NCI-H2196 treated with DMSO at 0.1 percent for 48 hours (cell line): ENCODE measurements around the gene ZFYVE26.
A peak's percentile ranks its signal among the peaks of the same experiment; 100 is the strongest.
"Not testable (repeated sequence)": the region's sequence is repeated elsewhere in the genome, so short reads cannot be mapped to it uniquely, and the experiment has no call there.

Experiments used
- DNase-seq: peaks from one replicate; lab custom pipeline; 2025; ENCODE audit not compliant: unreplicated experiment; lab: John Stamatoyannopoulos, UW

ZFYVE26 gene

DNA sequence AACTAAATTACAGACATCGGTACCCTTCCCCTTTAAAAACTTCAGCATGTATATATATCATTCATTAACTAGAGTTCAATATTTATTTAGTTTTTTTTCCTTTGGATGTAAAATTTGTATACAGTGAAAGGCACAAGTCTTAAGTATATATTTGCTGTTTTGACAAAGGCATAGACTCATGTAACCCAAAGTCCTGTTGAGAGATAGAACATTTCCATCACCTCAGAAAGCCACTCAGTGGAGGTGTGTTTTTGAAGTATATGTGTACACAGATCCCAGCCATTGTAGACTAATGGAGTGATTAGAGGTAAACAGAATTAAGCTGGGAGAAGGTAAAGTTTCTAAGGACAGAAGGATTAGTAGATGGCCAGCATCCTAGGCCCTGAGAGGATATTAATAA, 99.3 kb downstream of the ZFYVE26 start:
- DNase-seq: no peak

DNA sequence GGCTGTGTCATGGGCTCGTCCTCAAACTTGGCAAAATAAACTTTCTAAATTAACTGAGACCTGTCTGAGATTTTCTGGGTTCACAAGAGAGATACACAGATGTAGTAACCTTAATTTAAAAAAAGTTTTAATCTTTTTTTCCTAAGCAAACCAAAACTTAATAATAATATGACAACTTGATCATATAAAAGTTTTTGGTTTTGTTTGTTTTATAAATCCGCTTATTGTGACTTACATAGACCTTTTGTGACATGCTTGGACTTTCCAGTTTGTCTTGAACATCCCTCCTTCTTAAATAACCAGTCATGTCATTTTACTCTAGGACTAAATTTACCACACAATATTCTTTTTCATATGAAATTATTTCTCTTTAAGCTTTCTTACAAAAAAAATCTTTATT, 106.2 kb downstream of the ZFYVE26 start:
- DNase-seq: no peak

DNA sequence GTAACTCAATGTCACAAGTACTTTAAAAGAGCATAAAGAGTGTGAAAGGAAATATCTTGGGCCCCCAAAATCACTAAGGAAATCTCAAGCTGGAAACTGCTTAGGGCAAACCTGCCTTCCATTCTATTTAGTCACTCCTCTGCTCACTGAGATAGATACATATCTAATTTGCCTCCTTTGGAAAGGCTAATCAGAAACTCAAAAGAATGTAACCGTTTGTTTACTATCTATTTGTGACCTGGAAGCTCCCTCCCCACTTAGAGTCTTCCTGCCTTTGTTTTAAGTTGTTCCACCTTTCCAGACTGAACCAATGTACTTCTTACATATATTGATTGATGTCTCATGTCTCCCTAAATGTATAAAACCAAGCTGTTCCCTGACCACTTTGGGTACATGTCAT, 106.6 kb downstream of the ZFYVE26 start:
- not testable (repeated sequence) for DNase-seq

DNA sequence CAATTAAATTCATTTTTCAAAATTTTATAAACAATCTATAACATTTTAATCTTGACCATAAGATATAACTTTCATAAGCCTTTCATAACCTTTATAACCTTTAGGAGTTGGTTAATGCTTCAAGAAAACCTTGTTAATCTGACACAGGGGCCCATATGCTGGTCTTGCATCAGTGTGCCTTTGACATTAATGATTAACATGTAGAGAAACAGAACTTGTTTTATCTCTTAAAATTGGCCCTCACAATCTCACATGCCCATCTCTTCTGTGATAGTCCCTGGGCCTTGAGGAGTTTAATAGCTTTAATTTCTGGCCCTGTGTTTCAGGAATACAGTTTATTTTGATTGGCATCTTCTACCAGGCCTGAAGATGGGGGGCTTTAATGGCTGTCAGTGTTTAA, 107.0 kb downstream of the ZFYVE26 start:
- not testable (repeated sequence) for DNase-seq

DNA sequence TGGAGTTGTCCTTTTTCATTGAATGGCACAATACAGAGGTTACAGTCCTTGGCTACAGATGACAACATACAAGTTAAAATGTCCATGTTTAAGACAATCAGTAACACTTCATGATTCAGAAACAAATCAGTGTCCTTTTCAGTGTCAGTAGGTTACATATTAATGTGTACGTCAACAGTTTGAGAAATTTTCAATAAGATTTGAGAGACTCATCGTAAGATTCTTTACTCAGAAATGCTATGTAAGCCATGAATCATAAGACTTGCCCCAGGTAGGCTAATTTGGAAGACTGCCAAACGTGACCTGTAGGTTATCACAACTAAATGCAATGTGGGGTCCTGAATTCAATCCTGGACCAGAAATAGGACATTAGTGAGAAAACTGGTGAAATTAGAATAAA, 111.2 kb downstream of the ZFYVE26 start:
- DNase-seq: no peak

DNA sequence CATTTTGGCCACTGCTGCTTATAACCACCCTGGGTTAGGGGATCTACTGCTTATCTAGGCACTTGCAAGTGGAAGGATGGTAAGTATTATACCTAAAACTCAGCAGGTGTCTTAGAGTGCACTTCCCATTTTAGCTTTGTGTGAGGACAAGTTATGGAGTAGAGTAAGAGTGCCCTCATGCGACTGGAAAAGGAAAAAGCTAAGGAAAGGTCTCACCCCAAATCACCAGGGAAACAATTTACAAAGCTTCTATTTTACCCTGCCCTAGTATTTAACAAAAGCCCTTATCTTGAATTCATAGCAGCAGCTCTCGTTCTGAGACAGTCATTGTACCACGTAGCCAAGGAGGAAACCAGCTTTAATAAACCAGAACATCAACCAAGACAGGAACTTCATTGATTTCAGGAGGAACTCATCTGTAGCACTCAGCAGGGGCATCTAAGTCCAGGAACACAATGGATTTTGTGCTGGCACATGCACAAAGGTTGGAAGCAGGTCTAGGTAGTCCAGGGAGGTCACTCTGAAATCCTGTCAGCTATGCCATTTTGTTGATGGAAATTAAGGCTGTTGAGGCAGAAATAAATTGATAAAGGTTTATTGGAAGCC, 111.8 kb downstream of the ZFYVE26 start:
- DNase-seq: peak; percentile 45

DNA sequence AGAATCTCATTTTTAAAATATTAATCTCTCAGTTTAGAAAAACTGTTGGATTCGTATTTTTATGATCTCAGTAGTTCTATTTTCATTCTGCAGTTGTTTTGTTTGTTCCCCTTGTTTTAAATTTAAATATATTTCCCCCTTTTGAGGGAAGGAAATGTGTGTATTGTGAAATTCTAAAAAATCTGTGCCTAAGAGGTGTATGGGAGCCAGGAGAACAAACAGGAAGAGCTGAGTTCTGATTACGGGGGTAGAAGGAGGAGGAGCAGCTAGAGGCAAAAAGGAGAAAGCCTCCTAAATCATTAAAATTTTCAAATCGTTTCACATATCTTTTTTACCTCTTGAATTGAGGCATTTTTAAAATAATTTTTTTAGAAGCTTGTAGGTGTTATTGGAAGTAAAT, 112.4 kb downstream of the ZFYVE26 start:
- DNase-seq: no peak

DNA sequence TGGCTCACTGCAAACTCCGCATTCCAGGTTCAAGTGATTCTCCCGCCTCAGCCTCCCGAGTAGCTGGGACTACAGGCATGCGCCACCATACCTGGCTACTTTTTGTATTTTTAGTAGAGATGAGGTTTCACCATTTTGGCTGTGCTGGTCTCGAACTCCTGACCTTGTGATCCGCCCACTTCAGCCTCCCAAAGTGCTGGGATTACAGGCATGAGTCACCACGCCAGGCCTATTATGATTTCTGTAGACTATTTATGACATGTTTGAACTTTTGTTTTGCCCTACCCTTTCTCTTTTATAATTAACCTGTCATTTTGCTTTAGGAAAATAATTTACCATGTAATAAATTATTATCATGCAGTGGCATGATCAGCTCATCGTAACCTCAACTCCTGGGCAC, 114.9 kb downstream of the ZFYVE26 start, which contains the start of gene RDH12:
RDH12 (plus strand) TSS at position 395 of the 400 bp plus-strand sequence. CDS start 20,757 bp downstream, outside the sequence.
- not testable (repeated sequence) for DNase-seq

DNA sequence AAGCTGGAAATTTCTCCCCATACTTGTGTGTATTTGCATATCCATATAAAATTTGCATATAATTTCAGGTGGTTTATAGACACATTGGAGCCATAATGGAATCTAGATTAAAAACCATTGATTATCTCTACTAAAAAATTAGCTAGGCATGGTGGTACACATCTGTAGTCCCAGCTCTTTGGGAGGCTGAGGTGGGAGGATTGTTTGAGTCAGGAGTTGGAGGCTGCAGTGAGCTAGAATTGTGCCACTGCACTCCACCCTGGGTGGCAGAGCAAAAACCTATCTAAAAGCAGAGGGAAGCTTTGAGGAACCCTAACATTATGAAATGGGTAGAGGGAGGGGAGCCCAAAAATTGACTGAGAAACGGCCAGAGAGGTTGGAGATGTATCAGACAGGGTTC, 118.2 kb downstream of the ZFYVE26 start:
- no peak for DNase-seq

DNA sequence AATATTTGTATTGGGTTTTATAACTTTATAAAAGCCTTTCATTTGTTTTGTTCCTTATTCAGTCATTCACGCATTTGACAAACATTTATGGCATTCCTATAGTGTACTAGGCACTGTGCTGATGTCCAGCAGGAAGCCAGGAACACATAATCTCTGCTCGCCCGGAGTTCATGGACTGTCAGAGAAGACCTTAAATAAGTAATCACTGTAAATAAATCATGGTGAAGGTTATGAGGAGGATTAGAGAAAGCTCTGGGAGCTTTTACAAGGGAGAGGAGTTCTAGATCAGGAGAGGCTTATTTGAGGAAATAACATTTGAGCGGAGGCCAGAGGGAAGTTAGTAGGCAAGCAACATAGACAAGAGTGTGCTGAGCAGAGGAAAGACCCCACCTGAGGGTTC, 119.4 kb downstream of the ZFYVE26 start:
- no peak for DNase-seq
